GM12878 (cell line): ENCODE data around the gene CATSPER4.

Experiments used
- CTCF ChIP-seq, 3 experiments: IDR thresholded peaks in 2 of 3; conservative IDR thresholded peaks in 1 of 3; 2 replicates each; pipeline ENCODE4 v1.5.1; 2011; ENCODE audit warnings: low read depth in 3 of 3, low read length in 3 of 3, mild to moderate bottlenecking in 3 of 3, control low read depth in 2 of 3, moderate library complexity in 2 of 3, inconsistent platforms in 1 of 3, mixed read lengths in 1 of 3; ENCODE audit not compliant: control insufficient read depth in 2 of 3, insufficient read depth in 1 of 3; ENCODE audit errors: extremely low read depth in 1 of 3
- EP300 ChIP-seq, 2 experiments: fragments of 150-350 bp in 1 of 2; IDR thresholded peaks; 2 replicates each; pipeline ENCODE4 v1.6.1; 2011 to 2012; ENCODE audit warnings: low read depth in 2 of 2, low read length in 2 of 2, borderline replicate concordance in 1 of 2, improper control_type of control experiment in 1 of 2, inconsistent platforms in 1 of 2; ENCODE audit not compliant: control insufficient read depth in 1 of 2
- GABPA ChIP-seq: IDR thresholded peaks from 2 replicates; pipeline ENCODE4 v1.6.1; 2014; ENCODE audit warnings: antibody characterized with exemption, low read depth, mild to moderate bottlenecking, inconsistent platforms
- JUND ChIP-seq: IDR thresholded peaks from 2 replicates; pipeline ENCODE4 v1.6.1; 2012; ENCODE audit warnings: low read depth, mild to moderate bottlenecking, low read length, improper control_type of control experiment, moderate library complexity
- NRF1 ChIP-seq: conservative IDR thresholded peaks from 2 replicates; pipeline ENCODE4 v1.6.1; 2011; ENCODE audit warnings: mild to moderate bottlenecking, low read depth, low read length, improper control_type of control experiment
- SKIL ChIP-seq: fragments of 450-650 bp; IDR thresholded peaks from 2 replicates; pipeline ENCODE4 v1.6.1; 2017; ENCODE audit warnings: mild to moderate bottlenecking, low read depth, inconsistent platforms; ENCODE audit not compliant: poor library complexity, severe bottlenecking
- SMC3 ChIP-seq: IDR thresholded peaks from 2 replicates; pipeline ENCODE4 v1.6.1; 2011; ENCODE audit warnings: low read length, improper control_type of control experiment, borderline replicate concordance
- SUZ12 ChIP-seq: fragments of 200-600 bp; sonication (generic); IDR thresholded peaks from one replicate; pipeline ENCODE4 v1.6.1; 2018; ENCODE audit warnings: antibody characterized with exemption, mild to moderate bottlenecking; ENCODE audit not compliant: unreplicated experiment
- ZNF274 ChIP-seq: IDR thresholded peaks from one replicate; pipeline ENCODE4 v1.8.0; 2011; ENCODE audit not compliant: insufficient read length, insufficient read depth

- TF ChIP-seq SMC3 (no peak), NRF1 (no peak), CTCF (IDR thresholded peaks at IDR 0.05 in 2 of 3, conservative IDR thresholded peaks at IDR 0.05 in 1 of 3; ENCODE audit: control insufficient read depth in 2 of 3, extremely low read depth in 1 of 3, insufficient read depth in 1 of 3, low read depth in 3 of 3, low read length in 3 of 3) (no peak), GABPA (no peak), EP300 (IDR thresholded peaks at IDR 0.05; ENCODE audit: borderline replicate concordance in 1 of 2, control insufficient read depth in 1 of 2, low read depth in 2 of 2, low read length in 2 of 2) (no peak), JUND (no peak), SUZ12 (no peak), ZNF274 (no peak), SKIL (no peak)
Measured at GRCh38 chr1:26225033-26225831, 34.8 kb downstream of the CATSPER4 start.
